Lower leg skin (tissue), 4 donors: ENCODE measurements around the gene CACNB2. TPM values are rescaled to one million over a fixed set of nuclear protein-coding genes. Genes with fewer than 3 reads are reported as not detected.

Experiments
- DNase-seq, 2 donors: peaks; one replicate each; pipeline ENCODE4 v3.0.0-alpha.2; 2019; ENCODE audit warnings: low spot score in 2 of 2
- H3K4me3 ChIP-seq: fragments of 200-600 bp; sonication (generic); 2 replicates; pipeline ENCODE4 v1.5.1; 2017; ENCODE audit warnings: mild to moderate bottlenecking, low read depth; ENCODE audit not compliant: poor library complexity, severe bottlenecking
- CTCF ChIP-seq, 3 donors: fragments of 450-650 bp; IDR thresholded peaks; one replicate each; pipeline ENCODE4 v1.5.1; 2016; ENCODE audit warnings: antibody characterized with exemption in 3 of 3, mild to moderate bottlenecking in 3 of 3, moderate library complexity in 2 of 3
- POLR2A ChIP-seq, 2 donors: fragments of 450-650 bp; IDR thresholded peaks; one replicate each; pipeline ENCODE4 v1.6.1; 2016 to 2017; ENCODE audit warnings: antibody characterized with exemption in 2 of 2, mild to moderate bottlenecking in 1 of 2, moderate library complexity in 1 of 2
- WGBS, 2 donors: methylation state at CpG; one replicate each; pipeline ENCODE4 v1.1.5; 2018; 5-methylcytosine and 5-hydroxymethylcytosine counted together
- intact Hi-C: fragments of 100-400 bp; cut with DNase I; formaldehyde crosslinking; loops from one replicate; pipeline ENCODE4 v1.15.0; 2023; ENCODE audit warnings: low total_unique reads
- total RNA-seq, 4 donors: library from RNA; depleted of rRNA; stranded (reverse); fragments of >200 nt; gene quantifications; one replicate each; pipeline ENCODE4 v1.1.0, GENCODE V29; 2016

The CACNB2 gene
- total RNA-seq, 4 donors from 2014 or later: 3.6 to 7.6 (median 6.1) TPM

GRCh38 chr10:18505456-18506118 is 365.4 kb downstream of the CACNB2 start:
- no peak for TF ChIP-seq POLR2A (IDR thresholded peaks at IDR 0.05)
- no peak for TF ChIP-seq CTCF (IDR thresholded peaks at IDR 0.05)
- no peak for DNase-seq
- intact Hi-C loops: no loop called here
- no peak overlapping the region for H3K4me3 ChIP-seq
- 69 to 70% methylated on average over 11 of the region's 11 CpGs for WGBS, 2 donors

DNA sequence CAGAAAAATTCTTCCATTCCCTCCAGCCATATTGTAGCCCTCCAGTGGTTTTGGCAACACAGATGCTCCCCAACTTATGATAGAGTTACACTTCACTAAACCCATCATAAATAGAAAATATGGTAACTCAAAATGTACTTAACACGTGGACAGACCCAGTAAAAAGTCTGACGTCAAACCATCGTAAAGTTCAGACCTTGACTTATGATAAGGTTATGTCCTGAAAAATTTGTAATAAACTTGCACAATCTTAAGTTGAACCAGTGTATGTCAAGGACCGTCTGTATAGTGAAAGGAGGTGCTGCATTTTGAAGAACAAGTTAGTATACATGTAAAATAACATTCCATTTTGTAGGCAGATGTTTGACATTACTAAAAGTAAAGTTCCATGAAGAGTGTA is 368.4 kb downstream of the CACNB2 start:
- intact Hi-C loops: no loop called here
- TF ChIP-seq POLR2A (IDR thresholded peaks at IDR 0.05) (no peak), CTCF (IDR thresholded peaks at IDR 0.05) (no peak)
- WGBS, 2 donors: 70 to 80% methylated on average over 4 of the region's 4 CpGs
- DNase-seq: no peak
- no peak overlapping the region for H3K4me3 ChIP-seq

DNA sequence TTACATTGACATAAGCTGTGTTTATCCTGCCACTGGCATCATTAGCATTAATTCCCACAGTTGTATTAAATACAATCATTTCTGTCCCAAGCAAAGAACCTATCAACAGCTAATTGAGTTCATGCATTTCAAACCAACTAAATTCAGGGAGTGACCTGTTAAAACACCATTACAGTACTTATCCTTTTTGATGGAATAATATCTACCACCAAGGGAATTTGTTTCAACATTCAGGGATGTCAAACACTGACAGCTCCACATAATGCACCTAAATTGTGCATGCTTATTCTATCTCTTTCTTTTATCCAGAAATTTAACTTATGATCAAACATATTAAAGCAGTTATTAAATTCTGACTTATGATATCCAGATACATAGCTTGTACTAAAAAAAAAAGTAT is 374.3 kb downstream of the CACNB2 start:
- intact Hi-C loops: no loop called here
- H3K4me3 ChIP-seq: no peak overlapping the region
- TF ChIP-seq CTCF (IDR thresholded peaks at IDR 0.05): no peak
- no peak for TF ChIP-seq POLR2A (IDR thresholded peaks at IDR 0.05)
- no peak for DNase-seq

GRCh38 chr10:18516851-18517250 is 376.6 kb downstream of the CACNB2 start:
- TF ChIP-seq POLR2A (IDR thresholded peaks at IDR 0.05): no peak
- no peak for TF ChIP-seq CTCF (IDR thresholded peaks at IDR 0.05)
- 43 to 48% methylated on average over 3 of the region's 3 CpGs for WGBS, 2 donors
- H3K4me3 ChIP-seq: no peak overlapping the region
- DNase-seq: no peak
- intact Hi-C loops: no loop called here

- intact Hi-C loops: no loop called here
- no peak overlapping the region for H3K4me3 ChIP-seq
- no peak for DNase-seq
- 50 to 57% methylated on average over 1 of the region's 1 CpG for whole genome bisulfite sequencing, 2 donors
- TF ChIP-seq CTCF (IDR thresholded peaks at IDR 0.05): no peak
- TF ChIP-seq POLR2A (IDR thresholded peaks at IDR 0.05): no peak
Measured at GRCh38 chr10:18523025-18523424, 382.8 kb downstream of the CACNB2 start.

DNA sequence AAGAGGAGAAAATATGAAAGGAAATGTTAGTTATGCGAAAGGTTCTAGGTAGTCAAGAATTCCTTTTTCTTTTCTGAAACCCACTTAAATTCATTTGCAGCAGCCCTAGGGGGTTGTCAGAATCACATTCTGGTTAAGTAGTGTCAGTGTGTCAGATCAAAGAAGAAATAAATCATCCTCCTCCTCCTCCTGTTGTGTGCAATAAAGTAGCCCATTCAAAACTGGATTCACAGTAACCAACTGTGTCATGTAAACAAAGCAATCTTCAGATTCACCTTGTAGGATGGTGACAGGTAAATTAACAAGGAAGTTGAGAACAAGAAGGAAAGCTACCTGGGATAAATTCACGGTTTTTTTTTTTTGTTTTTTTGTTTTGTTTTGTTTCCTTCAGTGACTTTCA is 383.6 kb downstream of the CACNB2 start:
- no peak overlapping the region for H3K4me3 ChIP-seq
- DNase-seq: no peak
- intact Hi-C loops: no loop called here
- no peak for TF ChIP-seq CTCF (IDR thresholded peaks at IDR 0.05)
- no peak for TF ChIP-seq POLR2A (IDR thresholded peaks at IDR 0.05)
- WGBS, 2 donors: 70 to 80% methylated on average over 2 of the region's 2 CpGs
